GM12878 (cell line): ENCODE measurements around the gene PIEZO2.

ENCODE experiments used
- CTCF ChIP-seq, 3 experiments: IDR thresholded peaks in 2 of 3; conservative IDR thresholded peaks in 1 of 3; 2 replicates each; pipeline ENCODE4 v1.5.1; 2011; ENCODE audit warnings: low read depth in 3 of 3, low read length in 3 of 3, mild to moderate bottlenecking in 3 of 3, control low read depth in 2 of 3, moderate library complexity in 2 of 3, inconsistent platforms in 1 of 3, mixed read lengths in 1 of 3; ENCODE audit not compliant: control insufficient read depth in 2 of 3, insufficient read depth in 1 of 3; ENCODE audit errors: extremely low read depth in 1 of 3
- EP300 ChIP-seq, 2 experiments: fragments of 150-350 bp in 1 of 2; IDR thresholded peaks; 2 replicates each; pipeline ENCODE4 v1.6.1; 2011 to 2012; ENCODE audit warnings: low read depth in 2 of 2, low read length in 2 of 2, borderline replicate concordance in 1 of 2, improper control_type of control experiment in 1 of 2, inconsistent platforms in 1 of 2; ENCODE audit not compliant: control insufficient read depth in 1 of 2
- EZH2 ChIP-seq: IDR thresholded peaks from 2 replicates; pipeline ENCODE4 v1.6.1; 2012; ENCODE audit warnings: low read depth, mild to moderate bottlenecking, control low read depth, inconsistent platforms, low read length, borderline replicate concordance; ENCODE audit not compliant: control insufficient read depth

- TF ChIP-seq EP300 (IDR thresholded peaks at IDR 0.05; ENCODE audit: borderline replicate concordance in 1 of 2, control insufficient read depth in 1 of 2, low read depth in 2 of 2, low read length in 2 of 2) = no peak
- TF ChIP-seq EZH2 = no peak
- TF ChIP-seq CTCF (IDR thresholded peaks at IDR 0.05 in 2 of 3, conservative IDR thresholded peaks at IDR 0.05 in 1 of 3; ENCODE audit: control insufficient read depth in 2 of 3, extremely low read depth in 1 of 3, insufficient read depth in 1 of 3, low read depth in 3 of 3, low read length in 3 of 3) = no peak
These were observed 221.9 kb downstream of the PIEZO2 start for GRCh38 chr18:10927286-10927992.
